GM06990 (cell line): ENCODE results near the gene SLIT1.

Experiments used
- DNase-seq: peaks from one replicate; pipeline ENCODE4 v3.0.0-alpha.2; 2011; ENCODE audit not compliant: insufficient read length; ENCODE audit errors: extremely low read depth
- H3K27me3 ChIP-seq: replicated peaks from 2 replicates; pipeline ENCODE4 v1.6.0; 2011; ENCODE audit warnings: low read length; ENCODE audit not compliant: control insufficient read depth, insufficient read depth
- H3K36me3 ChIP-seq: 2 replicates; pipeline ENCODE4 v1.5.1; 2011; ENCODE audit warnings: low read length; ENCODE audit not compliant: control insufficient read depth, insufficient read depth
- H3K4me3 ChIP-seq: replicated peaks from 2 replicates; pipeline ENCODE4 v1.5.1; 2011; ENCODE audit warnings: low read depth, mild to moderate bottlenecking, control low read depth, low read length
- CTCF ChIP-seq: IDR thresholded peaks from 2 replicates; pipeline ENCODE4 v1.5.1; 2011; ENCODE audit warnings: low read length, control low read depth, mild to moderate bottlenecking, inconsistent platforms; ENCODE audit not compliant: insufficient read depth, poor library complexity, severe bottlenecking

The SLIT1 gene

GRCh38 chr10:97013568-97013967 lies 172.2 kb downstream of the SLIT1 start:
- TF ChIP-seq CTCF = no peak
- DNase-seq = no peak
- no peak overlapping the region for H3K4me3 ChIP-seq
- H3K27me3 ChIP-seq = no peaks in the 10 kb centered on the region
- no peaks in the 10 kb centered on the region for H3K36me3 ChIP-seq

DNA sequence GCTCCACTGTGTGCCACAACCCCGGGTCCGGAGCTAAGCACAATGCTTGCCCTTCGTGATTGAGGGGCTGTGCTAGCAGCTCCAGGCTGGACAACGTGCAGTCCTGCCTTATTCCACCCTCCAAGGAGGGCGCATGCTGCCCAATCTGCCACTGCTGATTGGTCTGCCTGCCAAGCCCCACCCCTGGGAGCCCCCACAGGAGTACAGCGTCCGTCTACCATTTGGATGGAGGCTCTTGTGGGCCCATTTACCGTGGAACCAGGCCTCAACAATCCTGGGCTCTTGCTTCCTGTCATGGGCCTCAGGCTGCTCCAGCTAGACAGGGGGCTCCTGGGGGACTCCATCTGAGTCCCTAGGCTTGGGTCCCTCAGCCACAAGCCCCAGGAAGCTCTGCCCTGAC lies 173.3 kb downstream of the SLIT1 start:
- H3K4me3 ChIP-seq = no peak overlapping the region
- no peaks in the 10 kb centered on the region for H3K27me3 ChIP-seq
- DNase-seq = no peak
- no peaks in the 10 kb centered on the region for H3K36me3 ChIP-seq
- no peak for TF ChIP-seq CTCF

DNA sequence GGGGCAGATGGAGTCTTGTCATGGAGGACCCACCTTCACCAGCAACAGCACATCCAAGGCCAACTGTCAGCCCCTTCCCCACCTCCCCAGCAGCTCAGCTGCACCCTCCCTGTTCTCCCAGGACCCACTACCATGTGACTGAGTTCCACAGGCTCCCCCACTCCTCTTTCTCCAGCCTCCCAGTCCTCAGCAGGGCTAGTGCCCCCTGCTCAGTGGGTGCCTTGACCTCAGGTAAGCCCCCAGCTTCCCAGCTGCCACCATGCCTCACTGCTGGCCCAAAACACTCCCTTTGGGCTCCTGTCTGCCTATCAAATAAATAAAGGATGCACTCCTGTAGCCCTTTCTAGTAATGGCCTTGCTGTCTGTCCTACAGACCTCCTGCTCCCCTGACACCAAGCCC lies 174.4 kb downstream of the SLIT1 start:
- TF ChIP-seq CTCF = no peak
- Histone ChIP-seq H3K4me3 (no peak overlapping the region), H3K27me3 (no peaks in the 10 kb centered on the region), H3K36me3 (no peaks in the 10 kb centered on the region)
- DNase-seq = no peak

- no peak overlapping the region for H3K4me3 ChIP-seq
- DNase-seq = no peak
- no peak for TF ChIP-seq CTCF
- H3K36me3 ChIP-seq = no peaks in the 10 kb centered on the region
- no peaks in the 10 kb centered on the region for H3K27me3 ChIP-seq
Observed at GRCh38 chr10:97010695-97011206, 175.0 kb downstream of the SLIT1 start.

DNA sequence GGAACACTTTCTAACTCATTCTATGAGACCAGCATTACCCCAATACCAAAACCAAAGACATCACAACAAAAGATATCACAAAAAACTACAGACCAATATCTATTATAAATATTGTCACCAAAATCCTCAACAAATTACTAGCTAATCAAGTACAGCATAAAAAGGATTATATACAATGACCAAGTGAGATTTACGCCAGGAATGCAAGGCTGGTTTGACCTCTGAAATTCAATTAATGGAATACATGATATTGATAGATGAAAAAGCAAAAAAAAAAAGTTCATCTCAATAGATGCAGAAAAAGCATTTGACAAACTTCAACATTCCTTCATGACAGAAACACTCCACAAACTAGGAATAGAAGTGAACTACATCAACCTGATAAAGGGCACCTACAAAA lies 178.3 kb downstream of the SLIT1 start:
- Histone ChIP-seq H3K4me3 (no peak overlapping the region), H3K27me3 (no peaks in the 10 kb centered on the region), H3K36me3 (no peaks in the 10 kb centered on the region)
- TF ChIP-seq CTCF = no peak
- no peak for DNase-seq

DNA sequence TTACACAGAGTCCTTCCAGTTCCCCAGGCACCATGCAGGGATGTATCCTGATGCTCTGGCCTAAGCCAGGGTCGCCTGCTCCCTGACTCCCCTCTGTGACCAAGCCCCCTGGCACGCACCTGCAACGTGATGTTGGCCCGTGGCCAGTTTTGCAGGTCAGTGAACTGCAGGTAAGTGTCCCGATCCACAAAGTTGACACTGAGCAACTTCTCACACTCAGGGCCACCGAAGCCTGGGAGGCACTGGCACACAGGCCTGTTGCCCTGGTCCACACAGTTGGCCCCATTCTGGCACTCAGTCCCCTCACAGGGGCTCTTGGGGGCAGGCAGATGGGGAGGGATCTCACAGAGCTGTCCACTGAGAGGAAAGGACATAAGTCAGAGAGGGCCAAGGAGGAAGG lies 179.4 kb downstream of the SLIT1 start:
- no peak overlapping the region for H3K4me3 ChIP-seq
- no peak for TF ChIP-seq CTCF
- no peak for DNase-seq
- no peaks in the 10 kb centered on the region for H3K27me3 ChIP-seq
- no peaks in the 10 kb centered on the region for H3K36me3 ChIP-seq
